ENCODE measurements around the gene TRAPPC10. TPM values are rescaled to one million over a fixed set of nuclear protein-coding genes. Genes with fewer than 3 reads are reported as not detected.

Gene TRAPPC10
- total RNA-seq, 1 experiment from 2014 or later = 32.9 TPM

- no peaks in the 10 kb centered on the region for H3K79me2 ChIP-seq (ENCODE audit: insufficient read depth, low read length)
- H3K4me2 ChIP-seq (ENCODE audit: insufficient read depth, insufficient read length, low read length) = no peak overlapping the region
- H3K27me3 Mint-ChIP-seq (ENCODE audit: low read depth) = no peaks in the 10 kb centered on the region
- no peak overlapping the region for H3K56ac ChIP-seq (ENCODE audit: insufficient read length, low read depth, low read length)
- no peak overlapping the region for H2BK15ac ChIP-seq (ENCODE audit: low read depth, low read length)
- no peak for TF ChIP-seq CTCF (conservative IDR thresholded peaks at IDR 0.05)
- H4K20me1 ChIP-seq (ENCODE audit: control insufficient read depth, insufficient read depth, insufficient read length) = no peaks in the 10 kb centered on the region
- no peak overlapping the region for H4K5ac ChIP-seq (ENCODE audit: insufficient read length, low read depth, low read length)
- peak overlapping the region; percentile 4 for H4K8ac ChIP-seq (replicated peaks; ENCODE audit: insufficient read length, low read depth, low read length)
- no peaks in the 10 kb centered on the region for H3K79me1 ChIP-seq (ENCODE audit: insufficient read depth, low read depth, low read length, poor library complexity, severe bottlenecking)
- no peak for DNase-seq
- H3K36me3 Mint-ChIP-seq (ENCODE audit: insufficient read depth in 1 of 3, low read depth in 3 of 3) = no peaks in the 10 kb centered on the region
- H2AFZ ChIP-seq (ENCODE audit: low read length) = no peak overlapping the region
- no peak overlapping the region for H2BK12ac ChIP-seq (ENCODE audit: insufficient read length, low read depth, low read length)
- no peaks in the 10 kb centered on the region for H3K4me1 ChIP-seq (ENCODE audit: insufficient read depth, low read length)
- peaks cover 2% of the 10 kb centered on the region in 2 experiments; a peak in 3 of 4 replicates for H3K4me1 Mint-ChIP-seq
- no CpG with 5 or more reads among the region's 16 CpGs for WGBS (ENCODE audit: extremely low coverage, insufficient read length, low lambda C conversion rate)
- no peak overlapping the region for H3K9ac ChIP-seq (ENCODE audit: extremely low read depth, insufficient read length, low read length)
- no peak overlapping the region for H4K91ac ChIP-seq (ENCODE audit: insufficient read length, low read depth, low read length)
- H3K9me3 ChIP-seq (ENCODE audit: control insufficient read depth, low read depth, low read length) = no peaks in the 10 kb centered on the region
- H2AK5ac ChIP-seq (ENCODE audit: insufficient read length, low read length) = no peak overlapping the region
- H3T11ph ChIP-seq (ENCODE audit: low read length) = no peak overlapping the region
- no peak overlapping the region for H3K14ac ChIP-seq (ENCODE audit: insufficient read depth, low read length)
- no peak overlapping the region for H3K4ac ChIP-seq (ENCODE audit: low read depth, low read length)
- no peak overlapping the region for H2BK5ac ChIP-seq (ENCODE audit: insufficient read length, low read length)
- H3K27me3 ChIP-seq (ENCODE audit: insufficient read depth, low read length) = no peaks in the 10 kb centered on the region
- no peak overlapping the region; a peak in 2 of 5 replicates for H3K4me3 Mint-ChIP-seq
- H2BK120ac ChIP-seq (ENCODE audit: low read depth, low read length, poor library complexity, severe bottlenecking) = no peak overlapping the region
- peak overlapping the region in 1 of 3 experiments; percentile 67; a peak in 2 of 7 replicates for H3K27ac Mint-ChIP-seq
- peak overlapping the region; percentile 6 for H3K18ac ChIP-seq (ENCODE audit: insufficient read length, low read depth, low read length)
- no peak overlapping the region for H3K23ac ChIP-seq (ENCODE audit: insufficient read length, low read depth, low read length)
- H3K9me3 Mint-ChIP-seq = peaks cover 4 to 5% of the 10 kb centered on the region in 2 experiments; a peak in 3 of 5 replicates
- H3K23me2 ChIP-seq (ENCODE audit: insufficient read length, low read depth, low read length, poor library complexity, severe bottlenecking) = no peaks in the 10 kb centered on the region
- no peak overlapping the region for H2BK20ac ChIP-seq (ENCODE audit: low read depth, low read length, poor library complexity, severe bottlenecking)
- H3K27ac ChIP-seq (ENCODE audit: insufficient read length, low read depth, low read length) = no peak overlapping the region
Observed at GRCh38 chr21:43974791-43975468, 37.2 kb upstream of the TRAPPC10 start.

Measured in H9 (cell line).